ENCODE measurements around the gene PLEKHA6. TPM values are rescaled to one million over a fixed set of nuclear protein-coding genes. Genes with fewer than 3 reads are reported as not detected.
"Not testable (repeated sequence)": the region's sequence is repeated elsewhere in the genome, so short reads cannot be mapped to it uniquely, and the experiment has no call there.

The PLEKHA6 gene
- total RNA-seq, 1 donor from 2014 or later: 4.4 TPM

DNA sequence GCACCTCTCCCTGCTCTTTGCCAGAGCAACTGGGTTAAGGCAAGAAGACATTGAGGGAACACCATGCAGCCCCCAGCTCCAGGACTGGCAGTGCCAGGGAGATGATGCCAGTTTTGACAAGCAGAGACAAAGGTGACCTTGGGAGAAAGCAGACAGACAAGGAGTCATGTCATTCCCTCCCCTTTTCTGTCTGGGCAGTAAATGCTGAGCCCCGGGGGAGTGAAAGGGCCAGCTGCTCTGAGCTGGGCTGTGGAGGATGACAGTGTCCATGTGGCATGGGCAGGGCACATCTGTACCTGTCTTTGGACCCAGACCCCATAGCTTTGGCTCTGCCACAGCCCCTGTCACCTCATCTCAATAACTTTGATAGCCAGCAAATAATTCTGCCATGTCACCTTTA is 24.2 kb downstream of the PLEKHA6 start:
- DNase-seq: no peak

DNA sequence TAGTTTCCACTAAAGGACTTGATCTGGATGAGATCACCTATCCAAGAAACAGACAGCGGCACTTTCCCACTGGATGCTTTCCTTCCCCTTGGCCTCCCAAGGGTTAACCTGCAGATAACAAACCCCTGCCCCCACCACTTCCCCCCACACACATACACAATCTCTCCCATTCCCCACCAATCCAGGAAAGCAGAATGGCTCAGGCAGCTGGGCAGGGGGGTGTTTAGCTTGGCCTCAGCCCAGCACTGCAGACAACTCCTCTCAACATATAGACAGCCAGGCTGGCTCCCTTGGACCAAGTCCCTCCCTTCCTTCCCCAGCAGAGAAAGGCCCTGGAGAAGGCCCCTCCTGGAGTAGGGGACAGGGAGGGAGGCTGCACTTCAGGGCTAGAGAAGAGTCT is 24.6 kb downstream of the PLEKHA6 start:
- DNase-seq: peak; percentile 79

DNA sequence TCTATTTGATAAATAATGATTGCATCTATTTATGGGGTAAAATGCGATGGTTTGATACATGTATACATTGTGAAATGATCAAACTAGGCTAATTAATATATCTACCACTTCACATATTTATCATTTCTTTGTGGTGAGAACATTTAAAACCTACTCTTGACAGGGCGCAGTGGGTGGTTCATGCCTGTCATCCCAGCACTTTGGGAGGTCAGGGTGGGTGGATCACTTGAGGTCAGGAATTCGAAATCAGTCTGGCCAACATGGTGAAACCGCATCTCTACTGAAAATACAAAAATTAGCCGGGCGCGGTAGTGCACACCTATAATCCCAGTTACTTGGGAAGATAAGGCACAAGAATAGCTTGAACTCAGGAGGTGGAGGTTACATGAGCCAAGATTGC is 25.3 kb downstream of the PLEKHA6 start:
- DNase-seq: no peak

- no peak for DNase-seq
Measured at GRCh38 chr1:204333427-204333826, 26.3 kb downstream of the PLEKHA6 start.

DNA sequence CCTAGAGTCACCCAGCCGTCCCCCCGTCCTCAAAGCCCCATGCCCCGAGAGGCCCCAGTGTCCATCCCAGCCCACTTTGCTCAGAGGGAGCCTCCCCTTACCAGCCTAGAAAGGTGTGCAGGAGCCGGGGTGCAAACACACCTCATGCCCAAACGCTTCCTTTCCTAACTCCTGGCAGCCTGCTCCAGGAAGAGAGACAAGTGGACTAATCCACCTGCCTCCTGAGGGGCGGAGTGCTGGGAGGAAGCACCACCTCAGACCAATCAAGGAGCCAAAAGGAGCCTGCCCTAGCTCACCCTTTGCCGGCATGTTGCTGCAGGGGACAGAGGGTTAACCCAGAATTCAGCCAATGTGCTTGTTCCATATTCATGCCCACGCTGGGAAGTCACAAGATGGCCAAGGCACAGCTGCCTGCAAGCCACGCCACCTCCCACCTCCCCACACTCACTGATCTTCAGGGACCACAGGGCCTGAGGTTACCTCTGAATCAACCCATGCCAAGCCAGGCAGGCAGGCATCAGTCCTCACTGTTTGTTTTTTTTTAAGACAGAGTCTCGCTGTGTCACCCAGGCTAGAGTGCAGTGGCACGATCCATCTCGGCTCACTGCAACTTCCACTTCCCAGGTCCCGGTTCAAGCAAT is 27.8 kb downstream of the PLEKHA6 start:
- no peak for DNase-seq

- no peak for DNase-seq
Measured at GRCh38 chr1:204331275-204331674, 28.5 kb downstream of the PLEKHA6 start.

GRCh38 chr1:204327870-204328269 is 31.9 kb downstream of the PLEKHA6 start:
- not testable (repeated sequence) for DNase-seq

DNA sequence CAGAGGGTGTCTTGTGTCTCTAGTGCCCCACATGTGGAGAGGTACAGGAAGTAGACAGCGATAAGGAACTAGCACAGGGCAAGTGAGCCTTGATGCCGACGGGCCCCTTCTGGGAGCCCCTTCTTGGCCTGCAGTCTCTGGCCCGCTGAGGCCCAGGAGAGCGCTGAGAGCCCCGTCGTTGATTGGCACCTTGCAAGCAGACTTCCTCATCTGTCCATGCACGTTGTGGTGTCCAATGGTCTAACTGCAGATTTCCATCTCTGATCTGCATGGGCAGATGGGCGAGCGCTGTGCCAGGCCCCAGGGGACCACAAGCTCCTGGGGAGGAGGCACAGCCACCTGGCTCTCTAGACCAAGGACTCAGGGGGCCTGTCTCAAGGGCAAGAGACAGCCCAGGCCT is 32.4 kb downstream of the PLEKHA6 start:
- no peak for DNase-seq

DNA sequence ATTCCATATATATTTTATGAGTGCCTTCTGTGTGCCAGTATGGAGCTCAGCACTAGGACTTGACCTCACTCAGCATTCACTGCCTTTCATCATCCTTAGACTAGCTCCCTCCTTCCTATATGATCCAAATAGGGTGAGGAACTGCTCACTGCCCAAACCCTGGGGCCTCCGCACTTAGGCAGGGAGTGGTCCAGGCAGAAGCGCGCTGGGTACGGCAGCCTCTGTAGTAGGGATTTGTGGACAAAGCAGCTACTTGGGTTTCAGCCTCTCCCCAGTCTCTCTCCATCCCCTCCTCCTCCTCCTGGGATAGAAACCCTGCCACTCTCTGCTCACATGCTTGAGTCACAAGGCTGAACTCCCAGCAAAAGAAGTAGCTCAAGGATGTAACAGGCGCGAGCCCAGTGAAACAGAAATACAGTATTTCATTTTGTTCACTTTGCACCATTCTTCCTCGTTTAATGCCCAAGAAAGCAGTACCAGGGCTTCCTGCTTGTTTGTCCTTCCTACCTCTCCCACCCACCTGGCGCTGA is 32.9 kb downstream of the PLEKHA6 start:
- no peak for DNase-seq

DNA sequence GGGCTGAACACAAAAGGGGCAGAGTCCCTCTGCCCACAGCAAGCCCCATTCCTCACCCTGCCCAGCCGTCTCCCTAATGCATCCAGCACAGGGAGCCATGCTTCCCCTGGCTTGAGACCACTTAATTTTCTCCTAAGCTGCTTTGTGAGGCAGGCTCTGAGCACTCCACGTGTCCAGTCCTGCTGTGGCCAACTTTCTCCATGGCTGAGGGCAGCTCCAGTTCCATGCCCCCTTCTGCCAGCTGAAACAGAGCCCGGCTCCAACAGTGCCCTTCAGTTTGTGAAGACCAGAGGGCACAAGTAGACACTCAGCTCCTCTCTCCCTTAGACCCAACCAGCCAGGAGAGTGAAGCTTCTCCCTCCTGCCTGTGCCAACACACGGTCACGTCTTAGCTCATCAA is 33.8 kb downstream of the PLEKHA6 start:
- no peak for DNase-seq

DNA sequence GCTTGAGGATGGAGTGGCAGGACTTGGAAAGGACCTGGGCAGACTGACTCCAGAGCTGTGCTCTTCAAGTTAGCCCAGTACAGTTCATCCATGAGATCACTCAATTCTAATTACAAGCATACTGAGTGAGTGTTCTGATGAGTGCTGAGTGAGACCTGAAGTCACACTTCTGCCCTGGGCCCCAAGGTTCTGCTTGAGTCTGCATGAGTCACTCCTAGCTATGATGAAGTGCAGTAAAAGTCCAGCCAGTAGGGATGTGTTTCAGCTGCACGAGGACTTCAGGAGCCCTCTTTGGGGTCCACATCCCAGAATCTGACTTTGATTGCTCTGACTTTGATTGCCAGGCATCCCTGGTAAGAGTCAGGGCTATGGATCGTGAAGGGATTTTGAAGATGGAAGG is 35.8 kb downstream of the PLEKHA6 start:
- no peak for DNase-seq

- no peak for DNase-seq
Measured at GRCh38 chr1:204322339-204322868, 37.3 kb downstream of the PLEKHA6 start.

GRCh38 chr1:204321665-204322064 is 38.1 kb downstream of the PLEKHA6 start:
- no peak for DNase-seq

DNA sequence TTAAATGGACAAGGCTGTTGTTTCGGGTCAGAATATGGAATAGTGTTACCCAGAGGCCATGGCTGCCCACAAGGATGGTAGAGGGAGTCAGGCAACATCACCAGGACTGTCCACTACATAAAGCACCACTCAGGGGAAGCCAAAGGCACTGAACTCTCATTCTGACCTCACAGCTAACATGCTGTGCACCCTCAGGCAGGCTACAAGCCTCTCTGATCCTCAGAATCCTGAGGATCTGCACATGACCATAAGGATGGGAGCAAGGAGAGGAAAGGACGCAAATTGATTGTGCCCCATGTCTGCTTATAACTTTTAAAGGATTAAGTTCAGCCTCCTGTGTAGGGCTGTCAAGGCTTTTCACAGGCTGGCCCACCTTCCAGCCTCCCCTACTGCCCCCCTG is 38.7 kb downstream of the PLEKHA6 start:
- DNase-seq: no peak

- DNase-seq: no peak
Measured at GRCh38 chr1:204320382-204320804, 39.3 kb downstream of the PLEKHA6 start.

- no peak for DNase-seq
Measured at GRCh38 chr1:204319462-204319861, 40.3 kb downstream of the PLEKHA6 start.

DNA sequence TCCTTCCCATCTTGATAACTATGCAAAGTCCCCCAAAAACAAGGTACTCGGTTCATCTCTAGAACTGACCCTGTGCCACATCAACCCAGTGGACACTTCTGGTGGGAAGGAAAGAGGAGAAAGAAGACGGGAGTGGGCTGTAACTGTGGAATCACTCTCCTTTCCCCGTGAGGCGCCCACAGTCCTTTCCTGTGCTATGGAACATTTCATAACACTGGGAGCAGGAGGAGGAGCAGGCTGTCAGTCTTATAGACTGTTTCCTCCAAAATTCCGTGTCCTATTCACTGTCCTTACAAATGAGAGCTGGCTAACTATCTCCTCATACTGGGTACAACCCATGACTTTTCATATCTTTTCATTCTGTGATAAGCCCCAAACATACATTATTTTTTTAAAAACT is 40.7 kb downstream of the PLEKHA6 start:
- no peak for DNase-seq

DNA sequence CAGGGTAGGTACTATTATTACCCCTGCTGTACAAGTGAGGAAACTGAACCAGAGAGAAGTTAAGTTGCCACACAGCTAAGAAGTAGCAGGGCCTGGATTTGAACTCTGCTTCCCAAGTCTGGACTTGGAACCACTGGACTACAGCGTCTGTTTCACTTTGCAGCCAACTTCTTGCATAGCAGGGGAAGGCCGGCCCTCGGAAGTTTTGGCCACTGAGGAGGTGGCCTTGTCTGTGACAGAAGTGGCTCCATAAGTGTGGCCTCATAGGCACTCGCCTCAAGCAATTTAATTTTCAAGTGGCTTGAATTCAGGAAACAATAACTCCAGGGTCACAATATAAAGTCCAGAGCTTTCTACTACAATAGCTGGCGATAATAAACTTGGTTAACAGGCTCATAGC is 41.4 kb downstream of the PLEKHA6 start:
- DNase-seq: no peak

- DNase-seq: no peak
Measured at GRCh38 chr1:204317170-204317569, 42.6 kb downstream of the PLEKHA6 start.

DNA sequence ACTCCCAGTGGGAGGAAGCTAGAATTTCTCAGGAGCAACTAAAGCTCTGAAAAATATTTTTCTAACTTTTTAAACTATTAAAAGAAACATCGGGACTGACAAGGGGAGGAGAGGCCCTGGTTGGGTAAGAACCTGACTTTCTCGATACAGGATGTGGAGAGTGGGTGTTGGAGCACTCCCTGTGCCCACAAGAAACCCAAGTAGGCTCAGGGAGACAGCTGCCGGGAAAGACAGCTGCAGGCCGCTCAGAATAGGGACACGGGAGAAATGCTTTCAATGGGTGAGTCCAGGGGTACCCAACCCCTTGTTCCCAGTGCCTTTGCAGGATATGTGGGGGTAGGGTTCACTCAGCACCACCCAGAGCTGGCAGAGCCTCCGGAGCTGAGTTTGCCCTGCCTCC is 43.6 kb downstream of the PLEKHA6 start:
- DNase-seq: peak; percentile 91

GRCh38 chr1:204314893-204315658 is 44.7 kb downstream of the PLEKHA6 start:
- peak; percentile 60 for DNase-seq

DNA sequence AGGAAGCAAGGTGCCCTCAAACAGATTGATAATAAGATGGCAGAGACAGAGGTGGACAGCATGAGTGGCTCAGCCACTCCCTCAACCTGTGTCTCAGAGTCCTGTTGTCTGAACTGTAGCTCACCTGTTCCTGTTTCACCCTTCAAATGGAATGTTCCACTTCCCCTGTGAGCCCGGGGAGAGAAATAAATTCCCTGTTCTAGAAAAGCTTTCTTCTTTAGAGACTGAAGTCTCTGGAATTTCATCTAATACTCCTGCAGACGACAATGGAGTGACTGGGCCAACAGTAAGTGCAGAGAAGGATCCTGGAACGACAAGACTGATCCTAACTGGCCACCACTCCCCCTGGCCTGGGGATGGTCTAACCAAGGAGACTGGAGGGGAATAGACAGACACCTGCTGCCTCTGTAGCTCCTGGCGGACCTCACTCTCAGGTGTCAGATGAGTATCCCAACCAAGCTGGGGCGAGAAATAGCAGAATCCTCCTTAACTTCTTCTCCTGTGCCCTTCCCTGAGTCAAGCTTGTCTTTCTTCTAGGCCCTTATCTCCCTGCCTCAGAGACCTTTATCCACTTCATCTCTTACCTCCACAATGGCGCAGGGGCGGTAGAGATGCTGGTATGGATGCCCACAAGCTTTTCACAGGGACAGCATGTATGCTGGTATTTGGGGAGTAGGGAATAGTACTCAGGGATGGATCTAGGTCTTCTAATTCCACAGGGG is 45.4 kb downstream of the PLEKHA6 start:
- DNase-seq: no peak

- no peak for DNase-seq
Measured at GRCh38 chr1:204313675-204314074, 46.1 kb downstream of the PLEKHA6 start.
